Stimulated activated CD4-positive, alpha-beta T cell treated with anti-CD3 and anti-CD28 coated beads, Interleukin-12 subunit alpha, Interleukin-12 subunit beta, amount 100 ng/mL, for 4 hours (primary cell): ENCODE measurements around the gene AJUBA.
"Not testable (repeated sequence)": the region's sequence is repeated elsewhere in the genome, so short reads cannot be mapped to it uniquely, and the experiment has no call there.

Experiments used
- DNase-seq: peaks from one replicate; pipeline ENCODE4 v3.0.0-alpha.2; 2020

AJUBA gene

DNA sequence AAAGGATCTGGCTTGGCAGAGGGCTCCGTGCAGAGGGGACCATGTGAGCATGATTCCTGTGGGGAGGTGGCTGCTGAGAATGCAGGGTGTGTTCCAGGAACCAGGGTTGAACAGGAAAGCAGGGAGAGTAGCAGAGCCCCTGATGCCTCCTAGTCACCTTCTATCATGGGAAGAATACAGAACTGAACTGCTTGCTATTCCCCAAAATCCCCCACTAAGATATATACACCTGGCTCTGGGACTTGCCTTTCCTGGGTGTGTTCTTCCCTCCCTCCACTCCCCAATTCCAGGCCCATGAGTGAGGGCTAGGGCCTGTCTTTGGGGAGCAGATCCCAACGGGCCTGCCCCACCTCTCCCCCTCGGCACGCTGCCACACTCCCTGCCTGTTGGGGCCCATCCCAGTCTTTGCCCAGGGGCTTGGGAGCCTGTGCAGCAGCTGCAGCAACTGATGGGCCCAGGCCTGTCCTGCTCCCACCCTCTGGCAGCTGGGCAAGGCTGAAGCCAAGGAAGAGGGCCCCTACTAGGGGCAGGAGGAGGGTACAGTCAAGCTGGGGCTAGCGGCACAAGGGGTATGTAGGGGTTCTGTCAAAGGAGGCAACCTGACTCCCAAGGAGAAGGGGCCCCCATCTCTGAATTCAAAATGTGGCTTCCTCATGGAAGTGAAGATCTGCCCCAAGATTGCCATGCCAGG lies 3.2 kb downstream of the AJUBA start:
- DNase-seq: no peak

DNA sequence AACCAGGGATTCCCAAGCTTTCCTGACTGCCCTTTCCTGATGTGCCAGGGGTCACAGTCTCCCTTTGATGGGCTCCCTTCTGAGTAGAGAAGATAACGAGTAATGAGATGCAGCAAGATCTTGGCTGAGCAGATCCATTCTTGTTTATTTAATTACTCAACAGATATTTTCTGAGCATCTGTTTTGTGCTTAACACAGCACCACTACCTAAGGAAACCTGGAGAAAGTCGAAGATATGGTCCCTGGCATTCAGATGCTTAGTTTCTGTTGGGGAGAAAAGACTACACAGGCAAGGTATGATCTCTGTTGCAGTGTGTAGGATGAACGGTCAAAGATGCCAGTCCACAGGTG lies 3.9 kb downstream of the AJUBA start:
- no peak for DNase-seq

DNA sequence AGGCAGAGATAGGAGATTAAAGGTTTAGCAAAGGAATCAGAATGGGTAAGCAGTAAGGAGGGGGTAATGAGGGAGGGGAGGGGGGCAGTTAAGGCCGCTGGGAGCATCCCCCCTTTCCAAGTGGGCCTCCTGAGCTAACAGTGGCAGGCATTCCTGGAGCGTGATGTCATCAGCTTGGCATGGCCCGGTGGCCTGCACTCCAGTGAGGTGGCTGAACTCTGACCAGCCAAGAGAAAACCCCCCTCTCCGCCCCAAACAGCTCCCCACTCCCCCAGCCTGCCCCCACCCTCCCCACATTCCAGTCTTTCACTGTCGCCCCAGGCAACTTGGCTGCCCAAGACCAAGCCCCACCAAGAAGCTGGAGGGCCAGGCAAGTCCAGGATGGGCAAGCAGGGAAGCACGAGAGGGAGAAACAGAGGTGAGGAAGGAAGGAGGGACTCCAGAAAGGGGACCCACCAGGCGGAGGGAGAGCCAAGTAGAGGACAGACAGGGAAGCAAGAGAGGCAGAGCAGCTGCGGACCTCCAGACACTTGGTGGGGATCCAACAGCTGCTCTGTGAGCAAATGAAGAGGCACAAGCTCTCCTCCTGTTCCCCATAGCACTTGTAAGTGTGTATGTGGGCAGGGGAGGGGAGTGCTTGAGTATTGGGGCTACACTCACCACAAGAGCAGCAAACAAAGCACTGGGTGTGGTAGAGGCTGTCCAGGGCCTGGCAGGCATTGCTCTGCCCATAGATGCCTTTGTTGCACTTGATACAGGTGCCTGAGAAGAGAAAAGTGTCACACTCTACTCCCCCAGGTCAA lies 4.5 kb downstream of the AJUBA start:
- DNase-seq: no peak

- DNase-seq: no peak
Observed at GRCh38 chr14:22977434-22977683, 5.0 kb downstream of the AJUBA start.

- no peak for DNase-seq
Observed at GRCh38 chr14:22976620-22977433, 5.5 kb downstream of the AJUBA start.

DNA sequence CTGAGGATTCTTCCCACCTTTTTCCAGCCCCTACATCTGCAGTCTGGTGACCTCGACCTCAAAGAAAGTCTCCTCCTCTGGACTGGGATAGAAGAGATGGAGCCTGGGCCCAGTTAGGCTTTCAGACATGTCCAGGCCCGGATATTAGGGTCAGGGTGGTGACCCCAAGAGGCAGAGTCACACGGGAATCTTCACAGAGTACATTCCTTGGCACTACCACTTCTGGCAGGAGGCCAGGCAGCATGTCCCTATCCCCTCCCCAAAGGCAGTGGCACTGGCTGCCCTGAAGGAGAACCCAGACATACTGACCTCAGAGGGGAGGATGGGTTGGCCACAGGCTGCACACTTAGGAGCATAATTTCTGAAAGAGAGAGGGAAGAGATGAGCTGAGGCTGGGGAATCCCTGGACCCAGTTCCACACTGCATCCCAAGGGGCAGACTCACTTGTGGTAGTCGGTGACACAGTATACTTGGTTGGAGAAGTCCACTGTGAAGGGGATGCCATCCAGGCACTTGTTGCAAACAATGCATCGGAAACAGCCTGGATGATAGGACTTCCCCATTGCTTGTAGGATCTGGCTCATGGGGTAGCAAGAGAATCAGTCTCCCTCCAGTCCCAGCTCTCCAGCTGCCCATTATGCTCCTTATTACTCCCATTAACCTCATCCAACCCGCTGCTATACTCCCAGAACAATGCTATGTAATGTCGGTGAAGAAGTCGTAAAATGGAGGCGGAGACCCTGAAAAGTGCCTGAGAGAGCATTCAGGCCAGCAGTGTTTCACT lies 7.6 kb downstream of the AJUBA start:
- no peak for DNase-seq

DNA sequence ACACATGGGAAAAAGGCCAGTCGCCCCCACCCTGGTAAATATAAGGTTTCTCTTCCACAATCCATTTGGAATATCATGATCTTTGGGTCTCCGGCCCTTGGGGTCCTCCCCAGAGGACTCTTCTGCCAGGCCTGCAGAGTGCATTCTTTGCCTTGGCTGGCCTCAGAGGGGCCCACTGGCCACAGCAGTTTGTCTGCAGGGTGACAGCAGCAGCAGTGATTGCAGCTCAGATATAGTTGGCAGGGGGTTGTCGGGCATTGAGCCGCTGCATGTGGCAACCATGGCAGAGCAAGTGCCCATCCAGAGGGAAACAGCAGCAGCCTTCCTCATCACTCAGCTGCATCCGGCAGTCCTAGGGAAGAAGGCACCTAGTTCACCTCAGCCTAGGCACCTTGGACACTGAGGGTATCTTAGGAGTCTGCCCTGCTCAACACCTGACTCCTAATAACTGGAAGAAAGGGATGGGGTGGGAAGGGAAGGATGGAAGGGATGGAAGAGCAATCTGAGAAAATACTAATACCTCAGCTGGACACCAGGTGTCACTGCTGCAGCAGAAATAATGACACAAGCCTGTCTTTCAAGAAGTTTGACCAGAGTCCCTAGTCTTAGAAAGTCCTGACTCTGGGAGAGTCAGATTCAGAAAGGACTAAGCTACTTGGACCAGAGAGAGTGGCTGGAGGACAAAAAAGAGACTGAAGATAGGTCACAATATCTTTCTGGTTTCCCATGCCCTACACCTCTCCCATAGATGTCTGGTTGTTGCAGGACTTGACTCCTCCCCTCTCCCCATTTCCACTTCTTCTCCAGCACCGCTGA lies 8.9 kb downstream of the AJUBA start:
- DNase-seq: peak; percentile 18

DNA sequence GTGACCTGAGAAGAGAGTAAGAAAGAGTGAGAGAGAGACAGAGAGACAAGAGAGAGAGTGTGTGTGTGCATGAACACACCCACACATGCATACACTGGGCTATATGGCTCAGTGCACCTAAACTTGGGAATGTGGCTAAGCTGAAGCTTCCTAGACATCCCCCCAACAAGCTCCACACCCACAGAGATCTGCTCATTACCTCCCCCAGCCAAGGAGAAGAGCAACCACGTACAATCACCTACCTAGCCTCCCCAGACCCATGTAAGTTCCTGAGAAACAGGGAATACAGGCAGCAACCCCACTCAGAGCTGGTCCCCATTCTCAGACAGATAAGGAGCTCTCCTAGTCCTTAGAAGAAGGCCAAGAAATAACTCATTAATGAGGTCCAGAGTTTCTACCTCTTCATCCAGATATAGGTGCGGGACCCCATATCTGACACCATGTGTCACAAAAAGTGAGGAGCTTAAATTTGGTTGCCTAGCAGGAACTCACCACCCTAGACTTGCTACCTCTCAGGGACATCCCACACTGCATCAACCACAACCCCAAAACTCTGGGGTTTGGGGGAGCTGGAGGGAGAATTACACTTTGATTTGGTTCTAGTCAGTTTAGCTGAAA lies 9.9 kb downstream of the AJUBA start:
- DNase-seq: no peak

DNA sequence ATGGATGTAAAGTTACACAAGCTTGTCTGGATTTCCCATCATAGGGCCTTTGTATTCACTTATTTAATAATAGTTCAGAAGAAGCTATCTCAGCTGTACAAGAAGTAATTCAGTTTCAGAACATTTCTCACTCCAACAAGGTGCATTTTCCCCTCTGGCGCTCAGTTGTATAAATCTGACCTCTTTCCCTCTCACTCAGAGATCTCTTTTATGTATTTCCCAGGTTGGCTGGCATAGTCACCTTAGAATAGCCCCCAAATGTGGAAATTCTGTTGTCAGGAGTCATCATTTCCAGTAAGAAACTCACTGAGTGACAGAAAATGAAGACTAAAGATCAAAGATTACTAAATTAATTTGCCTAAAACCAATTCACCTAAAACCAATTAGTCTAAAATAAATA lies 11.2 kb downstream of the AJUBA start:
- no peak for DNase-seq

DNA sequence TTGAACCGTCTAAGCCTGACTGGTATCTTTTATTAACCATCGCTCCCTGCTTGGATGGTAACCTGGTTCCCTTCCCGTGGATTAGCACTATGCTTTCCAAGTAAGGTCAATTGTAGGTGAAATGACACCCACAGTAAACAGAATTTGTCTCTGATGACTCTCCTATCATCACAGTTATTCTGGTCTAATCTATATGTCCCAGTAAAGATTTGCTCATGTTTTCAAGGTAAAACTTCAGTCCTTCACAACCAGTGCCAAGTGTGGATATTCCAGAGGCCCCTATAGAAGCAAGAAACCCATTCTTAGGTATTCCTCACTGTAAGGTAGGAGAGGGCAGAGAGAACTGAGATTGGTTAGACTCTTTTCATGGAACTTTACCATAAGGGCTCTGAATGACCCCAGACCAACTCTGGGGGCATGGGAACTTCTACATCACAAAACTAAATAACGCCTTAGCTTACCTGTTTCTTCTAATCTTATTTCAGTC lies 15.5 kb downstream of the AJUBA start:
- no peak for DNase-seq

- DNase-seq: not testable (repeated sequence)
Observed at GRCh38 chr14:22965916-22966782, 16.2 kb downstream of the AJUBA start.

- no peak for DNase-seq
Observed at GRCh38 chr14:22962061-22962676, 20.2 kb downstream of the AJUBA start.

GRCh38 chr14:22955702-22956569 lies 26.4 kb downstream of the AJUBA start:
- no peak for DNase-seq

- no peak for DNase-seq
Observed at GRCh38 chr14:22952418-22952817, 29.9 kb downstream of the AJUBA start.

DNA sequence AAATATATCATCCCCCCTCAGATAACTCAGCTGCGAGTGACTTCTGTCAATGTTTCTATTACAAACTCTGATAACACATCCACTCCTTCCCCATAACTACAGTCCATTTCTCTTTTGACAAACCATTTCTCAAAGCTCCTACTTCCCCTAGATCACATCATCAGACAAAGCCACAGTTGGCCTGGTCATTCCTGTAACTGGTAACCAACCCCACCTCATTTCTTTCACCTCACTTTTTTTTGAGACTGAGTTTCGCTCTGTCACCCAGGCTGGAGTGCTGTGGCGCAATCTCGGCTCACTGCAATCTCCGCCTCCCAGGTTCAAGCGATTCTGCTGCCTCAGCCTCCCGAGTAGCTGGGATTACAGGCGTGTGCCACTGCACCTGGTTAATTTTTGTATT lies 30.6 kb downstream of the AJUBA start:
- not testable (repeated sequence) for DNase-seq

DNA sequence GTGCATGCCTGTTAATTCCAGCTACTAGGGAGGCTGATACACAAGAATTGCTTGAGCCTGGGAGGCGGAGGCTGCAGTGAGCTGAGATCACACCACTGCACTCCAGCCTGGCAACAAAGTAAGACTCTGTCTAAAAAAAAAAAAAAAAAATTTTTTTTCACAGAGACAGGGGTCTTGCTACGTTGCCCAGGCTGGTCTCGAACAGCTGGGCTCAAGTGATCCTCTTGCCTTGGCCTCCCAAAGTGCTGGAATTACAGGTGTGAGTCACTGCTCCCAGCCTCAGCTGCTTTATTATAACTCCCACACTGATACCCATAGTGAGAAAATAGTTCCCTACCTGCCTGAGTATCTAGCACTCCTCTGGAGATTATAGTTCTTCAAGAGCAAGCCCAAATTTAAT lies 36.7 kb downstream of the AJUBA start:
- DNase-seq: no peak

GRCh38 chr14:22939684-22940083 lies 42.7 kb downstream of the AJUBA start:
- DNase-seq: no peak

DNA sequence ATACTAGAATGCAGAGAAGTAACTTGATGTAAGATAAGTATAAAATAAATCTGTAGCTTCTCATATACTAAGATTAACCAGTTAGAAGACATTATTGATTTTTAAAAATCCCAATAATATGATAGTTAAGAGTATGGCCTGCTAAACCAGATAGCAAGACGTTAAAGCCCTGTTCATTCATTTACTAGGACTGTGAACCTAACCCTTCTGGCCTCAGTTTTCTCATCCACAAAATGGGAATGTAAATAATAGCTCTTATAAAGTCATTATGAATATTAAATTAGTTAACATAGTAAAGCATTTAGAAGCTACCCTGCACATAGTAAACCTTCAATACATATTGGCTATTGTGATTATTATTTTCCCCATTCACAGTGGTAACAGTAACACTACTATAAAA lies 47.2 kb downstream of the AJUBA start:
- no peak for DNase-seq

- DNase-seq: no peak
Observed at GRCh38 chr14:22932146-22932545, 50.2 kb downstream of the AJUBA start.
